Adrenal gland (tissue), 12 donors: ENCODE measurements around the gene TSPAN13. TPM values are rescaled to one million over a fixed set of nuclear protein-coding genes. Genes with fewer than 3 reads are reported as not detected.

Source experiments
- DNase-seq, 7 donors: peaks; one replicate each; pipeline ENCODE4 v3.0.0-alpha.2; 2019 to 2020
- H3K27ac ChIP-seq, 5 donors: fragments of 200-600 bp; sonication (generic) in 4 of 5; 1 replicate in 3 of 5; 2 replicates in 2 of 5; pipeline versions ENCODE4 v1.5.1 to v1.8.0; 2016 to 2020; ENCODE audit warnings: mild to moderate bottlenecking in 1 of 5
- H3K27me3 ChIP-seq: fragments of 200-600 bp; 2 replicates; pipeline ENCODE4 v1.8.0; 2021
- H3K36me3 ChIP-seq, 2 donors: fragments of 200-600 bp; replicated peaks in 1 of 2; 1 replicate in 1 of 2; 2 replicates in 1 of 2; pipeline versions ENCODE4 v1.5.1 to v1.8.0; 2018 to 2022
- H3K4me1 ChIP-seq, 2 donors: fragments of 200-600 bp; replicated peaks in 1 of 2; 1 replicate in 1 of 2; 2 replicates in 1 of 2; pipeline versions ENCODE4 v1.5.1 to v1.8.0; 2018 to 2021
- H3K4me3 ChIP-seq, 4 donors: fragments of 200-600 bp; sonication (generic) in 3 of 4; one replicate each; pipeline ENCODE4 v1.5.1; 2016 to 2018
- H3K9me3 ChIP-seq, 3 donors: fragments of 200-600 bp; sonication (generic) in 1 of 3; replicated peaks in 1 of 3; 1 replicate in 2 of 3; 2 replicates in 1 of 3; pipeline versions ENCODE4 v1.5.1 to v1.8.0; 2016 to 2021
- POLR2A ChIP-seq, 2 donors: fragments of 450-650 bp; IDR thresholded peaks; one replicate each; pipeline ENCODE4 v1.6.1; 2017; ENCODE audit warnings: antibody characterized with exemption in 2 of 2, mild to moderate bottlenecking in 2 of 2, moderate library complexity in 1 of 2
- WGBS, 4 donors: extraction: QIAGEN DNeasy Blood & Tissue Kit in 2 of 4; methylation state at CpG; one replicate each; pipeline versions ENCODE4 v1.1.5 to v1.1.7; 2013 to 2017; 5-methylcytosine and 5-hydroxymethylcytosine counted together
- intact Hi-C, 2 donors: fragments of 100-400 bp; cut with DNase I; formaldehyde crosslinking; loops; one replicate each; pipeline versions ENCODE4 v1.14.1 to v1.15.0; 2022 to 2023
- polyA plus RNA-seq, 3 donors: library from polyadenylated mRNA; stranded (reverse); fragments of 200-250 nt in 2 of 3; fragments of 350-450 nt in 1 of 3; fragmentation: Illumina TruSeq in 1 of 3; extraction: RNeasy Lipid Tissue Mini Kit (QIAGEN cat#74804) in 1 of 3; gene quantifications; one replicate each; pipeline ENCODE4 v1.2.3, GENCODE V29; 2013 to 2014
- total RNA-seq, 9 donors: library from RNA; depleted of rRNA in 4 of 9; stranded (reverse); fragments of >200 nt in 4 of 9; fragments of 120-200 nt in 1 of 9; fragmentation: NEBNext Ultra II Directional in 1 of 9; extraction: Animal tissue kit (Norgen Biotek cat#: 25700) in 1 of 9; gene quantifications; one replicate each; pipeline versions ENCODE4 v1.1.0 to v1.2.4, GENCODE V29; 2013 to 2023
- TF ChIP-seq, protein P1 (sequence below), 6 experiments: fragments of 450-650 bp in 4 of 6; fragments of 200-600 bp in 2 of 6; sonication (generic) in 1 of 6; IDR thresholded peaks; 1 replicate in 5 of 6; 2 replicates in 1 of 6; pipeline versions ENCODE4 v1.5.1 to v1.8.0; 2016 to 2021; ENCODE audit warnings: antibody characterized with exemption in 6 of 6, mild to moderate bottlenecking in 2 of 6, moderate library complexity in 1 of 6
- donor health status: healthy with polysubstance abuse.
- donor health status: Bipolar disorder and iron deficiency.
- donor health status: DM: yes; HTN: yes; CAD: no.
- donor health status: DM: no; HTN: no; CAD: no.
- donor health status: DM: no; HTN: no; CAD: no.
- donor health status: DM: yes; HTN: yes; CAD: no.

Gene TSPAN13
- total and polyA plus RNA-seq, 12 donors: 19.3 to 119 (median 57.0) TPM

- Histone ChIP-seq H3K27ac (peak overlapping the region in 1 of 5 donors; percentile 65), H3K36me3 (no peaks in the 10 kb centered on the region), H3K27me3 (no peaks in the 10 kb centered on the region), H3K4me3 (no peak overlapping the region), H3K9me3 (no peaks in the 10 kb centered on the region), H3K4me1 (peaks cover 0 to 22% of the 10 kb centered on the region in 2 donors)
- no peak for DNase-seq
- WGBS, 4 donors: 91 to 100% (median 97%) methylated on average over 1 of the region's 1 CpG
- no peak for TF ChIP-seq POLR2A (IDR thresholded peaks at IDR 0.05)
- TF ChIP-seq, protein P1, sequence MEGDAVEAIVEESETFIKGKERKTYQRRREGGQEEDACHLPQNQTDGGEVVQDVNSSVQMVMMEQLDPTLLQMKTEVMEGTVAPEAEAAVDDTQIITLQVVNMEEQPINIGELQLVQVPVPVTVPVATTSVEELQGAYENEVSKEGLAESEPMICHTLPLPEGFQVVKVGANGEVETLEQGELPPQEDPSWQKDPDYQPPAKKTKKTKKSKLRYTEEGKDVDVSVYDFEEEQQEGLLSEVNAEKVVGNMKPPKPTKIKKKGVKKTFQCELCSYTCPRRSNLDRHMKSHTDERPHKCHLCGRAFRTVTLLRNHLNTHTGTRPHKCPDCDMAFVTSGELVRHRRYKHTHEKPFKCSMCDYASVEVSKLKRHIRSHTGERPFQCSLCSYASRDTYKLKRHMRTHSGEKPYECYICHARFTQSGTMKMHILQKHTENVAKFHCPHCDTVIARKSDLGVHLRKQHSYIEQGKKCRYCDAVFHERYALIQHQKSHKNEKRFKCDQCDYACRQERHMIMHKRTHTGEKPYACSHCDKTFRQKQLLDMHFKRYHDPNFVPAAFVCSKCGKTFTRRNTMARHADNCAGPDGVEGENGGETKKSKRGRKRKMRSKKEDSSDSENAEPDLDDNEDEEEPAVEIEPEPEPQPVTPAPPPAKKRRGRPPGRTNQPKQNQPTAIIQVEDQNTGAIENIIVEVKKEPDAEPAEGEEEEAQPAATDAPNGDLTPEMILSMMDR (IDR thresholded peaks at IDR 0.05): no peak
- intact Hi-C loops: no loop called here
These were observed 11.9 kb upstream of the TSPAN13 start for GRCh38 chr7:16741676-16742075.

DNA sequence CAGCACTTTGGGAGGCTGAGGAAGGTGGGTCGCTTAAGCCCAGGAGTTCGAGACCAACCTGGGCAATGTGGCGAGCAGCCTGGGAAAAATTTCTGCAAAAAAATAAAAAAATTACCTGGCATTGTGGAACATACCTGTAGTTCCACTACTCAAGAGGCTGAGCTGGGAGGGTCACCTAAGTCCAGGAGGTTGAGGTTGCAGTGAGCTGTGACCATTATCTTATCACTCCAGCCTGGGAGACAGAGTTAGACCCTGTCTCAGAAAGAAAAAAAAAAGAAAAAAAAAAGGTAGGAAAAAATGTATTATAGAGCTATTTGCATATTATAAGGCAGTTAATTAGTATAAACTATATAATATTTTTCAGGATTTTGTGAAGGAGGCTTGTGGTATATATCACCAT, 11.0 kb upstream of the TSPAN13 start:
- intact Hi-C loops: no loop called here
- no peaks in the 10 kb centered on the region for H3K9me3 ChIP-seq
- H3K4me1 ChIP-seq: peaks cover 0 to 22% of the 10 kb centered on the region in 2 donors
- no peak overlapping the region for H3K27ac ChIP-seq
- DNase-seq: no peak
- 67 to 97% (median 79%) methylated on average over 3 of the region's 3 CpGs for WGBS, 4 donors
- no peak for TF ChIP-seq POLR2A (IDR thresholded peaks at IDR 0.05)
- TF ChIP-seq, protein P1 (IDR thresholded peaks at IDR 0.05): no peak
- H3K36me3 ChIP-seq: no peaks in the 10 kb centered on the region
- no peaks in the 10 kb centered on the region for H3K27me3 ChIP-seq
- H3K4me3 ChIP-seq: no peak overlapping the region

GRCh38 chr7:16743236-16743635, 10.3 kb upstream of the TSPAN13 start:
- no peak for TF ChIP-seq POLR2A (IDR thresholded peaks at IDR 0.05)
- TF ChIP-seq, protein P1 (IDR thresholded peaks at IDR 0.05): no peak
- 33 to 45% (median 43%) methylated on average over 4 of the region's 4 CpGs for WGBS, 4 donors
- intact Hi-C loops: no loop called here
- Histone ChIP-seq H3K36me3 (no peaks in the 10 kb centered on the region), H3K27me3 (no peaks in the 10 kb centered on the region), H3K4me3 (no peak overlapping the region), H3K27ac (no peak overlapping the region), H3K4me1 (peaks cover 0 to 22% of the 10 kb centered on the region in 2 donors), H3K9me3 (no peaks in the 10 kb centered on the region)
- no peak for DNase-seq

GRCh38 chr7:16744518-16745250, 8.9 kb upstream of the TSPAN13 start:
- H3K27ac ChIP-seq: no peak overlapping the region
- H3K36me3 ChIP-seq: no peaks in the 10 kb centered on the region
- H3K9me3 ChIP-seq: no peaks in the 10 kb centered on the region
- WGBS, 4 donors: 80 to 89% (median 81%) methylated on average over 6 of the region's 6 CpGs
- no peaks in the 10 kb centered on the region for H3K27me3 ChIP-seq
- intact Hi-C loops: no loop called here
- H3K4me1 ChIP-seq: peaks cover 0 to 20% of the 10 kb centered on the region in 2 donors
- no peak for DNase-seq
- H3K4me3 ChIP-seq: no peak overlapping the region
- TF ChIP-seq POLR2A (IDR thresholded peaks at IDR 0.05): no peak
- TF ChIP-seq, protein P1 (IDR thresholded peaks at IDR 0.05): no peak
